ENCODE measurements around the gene MAEA.

The MAEA gene

DNA sequence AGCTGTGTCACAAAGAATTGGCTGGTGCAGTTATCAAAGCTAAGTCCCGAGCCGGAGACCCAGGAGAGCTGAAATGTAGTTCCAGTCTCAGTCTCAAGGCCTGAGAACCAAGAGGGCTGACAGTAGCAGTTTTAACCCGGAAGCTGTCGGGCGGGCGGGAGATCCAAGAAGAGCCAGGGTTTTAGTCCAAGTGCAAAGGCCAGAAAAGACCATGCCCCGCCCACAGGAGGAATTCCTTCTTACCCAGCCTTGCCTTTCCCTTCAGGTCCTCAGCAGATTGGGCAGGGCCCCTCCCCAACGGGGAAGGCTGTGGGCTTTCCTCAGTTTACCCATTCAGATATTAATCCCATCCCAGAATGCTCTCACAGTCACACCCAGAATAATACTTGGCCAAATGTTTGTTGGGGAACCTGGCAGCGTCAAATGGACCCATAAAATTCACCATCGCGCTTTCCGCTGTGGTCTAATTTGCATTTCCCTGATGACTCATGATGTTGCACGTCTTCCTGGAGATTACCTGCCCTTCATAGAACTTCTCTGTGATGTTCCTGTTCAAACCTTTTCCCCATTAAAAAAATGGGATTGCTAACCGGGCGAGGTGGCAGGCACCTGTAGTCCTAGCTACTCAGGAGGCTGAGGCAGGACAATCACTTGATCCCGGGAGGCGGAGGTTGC lies 16.2 kb downstream of the MAEA start:
- DNase-seq = no peak

DNA sequence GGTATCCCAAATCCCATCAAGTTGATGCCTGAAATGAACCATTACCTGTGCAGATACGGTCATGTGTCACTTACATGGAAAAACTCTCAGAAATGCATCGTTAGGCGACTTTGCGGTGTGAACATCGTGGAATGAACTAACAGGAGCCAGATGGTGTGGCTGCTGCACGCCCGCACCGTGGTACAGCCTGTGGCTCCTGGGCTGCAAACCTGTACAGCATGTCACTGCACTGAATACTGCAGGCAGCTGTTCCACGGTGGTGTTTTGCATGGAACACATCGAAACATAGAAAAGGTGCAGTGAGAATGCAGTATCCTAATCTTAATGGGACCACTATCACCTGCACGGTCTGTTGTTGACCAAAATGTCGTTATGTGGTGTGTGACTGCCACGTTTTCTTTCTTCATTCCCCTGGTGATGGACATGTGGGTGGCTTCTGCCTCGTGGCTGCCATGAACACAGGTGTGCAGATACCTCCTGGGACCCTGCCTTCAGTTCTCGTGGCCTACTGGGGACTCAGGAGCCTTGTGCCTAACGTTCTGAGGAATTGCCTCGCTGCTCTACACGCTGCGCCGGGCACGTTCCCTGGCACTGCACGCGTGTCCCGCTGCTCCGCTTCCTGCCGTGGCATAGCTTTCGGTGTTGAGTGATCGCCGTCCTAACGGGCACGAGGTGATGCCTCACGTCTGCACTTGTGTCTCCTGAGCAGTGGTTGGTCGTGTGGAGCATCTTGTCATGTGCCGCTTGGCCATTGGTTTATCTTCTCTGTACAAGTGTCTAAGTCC lies 18.5 kb downstream of the MAEA start:
- no peak for DNase-seq

DNA sequence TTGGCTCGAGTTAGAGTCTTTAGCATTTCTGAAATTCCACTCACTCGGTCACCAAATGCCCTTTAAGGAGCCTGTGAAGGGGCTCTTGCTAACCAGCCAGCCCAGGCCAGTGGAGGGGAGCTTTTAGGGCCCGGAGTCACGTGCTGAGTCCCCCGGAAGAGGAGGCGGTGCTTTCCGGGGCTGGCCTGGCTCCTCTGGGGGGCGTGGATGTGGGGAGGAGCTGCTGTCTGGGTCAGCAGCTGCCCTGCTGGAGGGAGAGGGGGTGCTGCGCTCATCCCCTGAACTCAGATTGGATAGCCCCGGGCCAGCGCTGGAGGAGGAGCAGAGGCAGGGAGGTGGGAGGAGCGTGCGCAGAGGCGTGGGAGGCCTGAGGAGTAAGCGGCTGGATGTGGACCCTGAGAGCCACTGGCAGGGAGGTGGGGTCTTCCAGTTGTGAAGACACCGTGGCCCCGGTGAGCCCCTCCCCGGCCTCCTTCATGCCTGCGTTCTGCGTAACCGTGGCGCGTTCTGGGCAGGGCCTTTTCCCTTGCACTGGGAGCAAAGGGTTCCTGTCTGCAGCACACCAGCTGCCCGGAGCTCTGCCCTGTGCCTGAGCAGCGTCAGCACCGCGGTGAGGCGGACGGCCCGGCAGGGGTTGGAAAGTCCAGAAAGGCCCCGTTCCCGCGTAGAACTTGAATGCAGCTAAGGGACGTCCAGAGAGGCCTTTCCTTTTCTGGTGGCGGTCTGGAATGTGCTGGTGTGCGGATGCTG lies 19.7 kb downstream of the MAEA start:
- peak; percentile 51 for DNase-seq

DNA sequence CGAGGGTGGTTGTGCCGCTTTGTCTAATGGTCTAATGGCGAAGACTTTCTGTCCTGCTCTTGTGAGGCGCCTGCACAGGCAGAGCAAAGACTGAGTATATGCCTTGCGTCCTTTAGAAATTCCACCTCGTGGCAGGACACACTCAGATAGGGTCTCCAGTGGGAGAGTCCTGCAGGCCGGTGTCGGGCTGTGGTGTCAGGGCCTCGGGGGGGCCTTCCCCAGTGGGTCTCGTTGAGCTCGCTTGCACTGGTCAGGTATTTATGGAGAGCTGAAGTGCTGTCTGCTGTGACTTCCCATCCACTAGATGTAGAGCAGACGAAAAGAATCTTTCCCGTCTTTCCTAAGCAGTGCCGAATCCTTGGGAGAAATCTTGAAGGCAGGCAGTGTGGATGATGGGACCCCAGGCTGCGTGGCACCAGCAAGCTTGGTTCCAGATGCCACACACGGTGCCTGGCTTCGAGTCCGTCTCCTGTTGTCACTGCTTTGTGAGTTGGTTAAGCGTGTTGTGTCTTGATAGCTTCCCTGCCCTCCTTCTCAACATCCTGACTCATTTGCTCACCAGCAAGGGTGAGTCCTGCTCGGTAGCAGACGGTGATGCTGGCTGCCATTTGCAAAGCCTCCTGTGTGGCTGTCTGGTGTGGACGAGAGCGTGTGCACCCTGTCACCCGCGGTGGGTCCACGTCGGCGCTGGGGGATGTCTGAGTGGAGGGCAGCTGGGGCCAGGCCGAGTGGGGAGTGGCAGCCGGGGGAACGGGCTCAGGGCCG lies 20.5 kb downstream of the MAEA start:
- no peak for DNase-seq

DNA sequence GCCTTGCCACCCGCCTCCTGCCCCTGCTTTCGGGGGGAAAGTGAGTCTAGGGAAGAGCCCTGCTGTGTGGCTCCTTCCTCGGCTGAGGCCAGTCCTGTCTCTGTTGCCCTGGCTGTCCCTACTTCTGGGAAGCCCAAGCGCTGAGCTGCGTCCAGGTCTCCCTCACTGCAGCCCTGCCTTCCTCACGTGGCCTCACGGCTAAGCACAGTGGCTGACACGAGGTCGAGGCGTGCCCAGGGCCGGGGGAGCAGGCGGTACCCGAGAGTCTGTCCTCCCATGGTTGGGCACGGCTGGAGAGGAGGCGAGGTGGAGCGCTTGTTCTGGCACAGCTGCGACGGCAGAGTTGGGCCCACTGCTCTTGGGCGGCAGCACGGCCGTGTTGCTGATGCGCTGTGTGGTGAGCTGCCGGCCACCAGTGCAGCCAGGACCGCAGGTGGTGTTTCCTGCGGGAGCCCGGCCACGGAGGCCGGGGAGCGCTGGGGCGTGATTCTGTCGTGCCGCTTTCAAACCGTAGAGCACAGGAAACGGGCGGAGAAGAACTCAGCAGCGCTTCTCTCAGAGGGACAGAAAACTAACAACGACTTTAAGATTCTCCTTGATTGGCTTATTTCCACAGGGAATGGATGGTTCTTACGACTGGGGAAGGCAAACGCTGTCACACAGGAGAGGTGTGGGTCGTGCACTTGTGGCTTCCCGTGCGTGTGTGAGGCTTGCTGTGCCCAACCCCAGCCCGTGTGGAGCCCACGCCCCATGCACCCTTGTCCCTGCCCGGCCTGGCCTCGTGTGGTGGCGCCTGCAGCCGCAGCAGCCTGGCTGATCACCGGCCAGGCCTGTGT lies 21.3 kb downstream of the MAEA start:
- no peak for DNase-seq

DNA sequence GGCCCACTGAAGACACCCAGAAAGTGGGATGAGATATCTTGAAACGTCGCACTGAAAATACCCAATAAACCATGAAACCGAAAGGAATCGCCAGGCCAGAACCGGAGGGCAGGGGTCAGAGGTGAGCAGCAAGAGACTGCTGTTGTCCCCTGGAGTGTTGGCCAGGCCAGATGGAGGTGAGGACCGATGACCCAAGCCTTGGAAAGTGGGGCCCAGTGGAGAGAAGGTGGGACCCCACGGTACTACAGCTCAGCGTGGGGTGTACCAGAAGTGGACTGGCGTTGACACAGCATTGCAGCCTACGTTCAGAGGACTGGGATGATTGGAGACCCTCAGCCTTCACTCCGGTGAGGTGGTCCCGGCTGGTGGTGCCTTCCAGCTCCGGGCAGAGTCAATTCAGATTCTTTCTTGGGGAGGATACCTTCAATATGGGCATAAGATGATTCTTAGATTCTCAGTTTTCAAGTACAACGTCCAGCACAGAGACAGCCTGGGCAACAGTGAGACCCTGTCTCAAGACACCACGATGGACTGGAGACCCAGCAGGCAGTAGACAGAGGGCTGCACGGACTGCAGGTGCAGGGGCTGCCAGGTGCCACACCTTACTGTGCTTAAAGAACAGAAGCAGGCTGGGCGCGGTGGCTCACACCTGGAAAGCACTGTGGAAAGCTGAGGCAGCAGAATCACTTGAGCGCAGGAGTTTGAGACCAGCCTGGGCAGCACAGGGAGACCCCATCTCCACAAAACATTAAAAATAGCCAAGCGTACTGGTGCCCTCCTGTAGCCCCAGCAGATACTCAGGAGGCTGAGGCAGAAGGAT lies 23.3 kb downstream of the MAEA start:
- DNase-seq = no peak

DNA sequence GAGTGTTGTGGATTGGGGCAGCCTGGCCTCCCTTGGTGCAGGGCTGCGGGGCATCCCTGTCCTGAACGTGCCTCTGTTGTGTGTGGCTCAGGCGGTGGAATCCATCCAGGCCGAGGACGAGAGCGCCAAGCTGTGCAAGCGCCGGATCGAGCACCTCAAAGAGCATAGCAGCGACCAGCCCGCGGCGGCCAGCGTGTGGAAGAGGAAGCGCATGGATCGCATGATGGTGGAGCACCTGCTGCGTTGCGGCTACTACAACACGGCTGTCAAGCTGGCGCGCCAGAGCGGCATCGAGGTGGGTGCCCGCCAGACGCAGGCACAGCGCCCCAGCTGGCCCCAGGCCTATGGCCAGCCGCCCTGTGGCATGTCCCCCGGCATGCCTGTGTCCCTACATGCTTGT lies 25.6 kb downstream of the MAEA start:
- DNase-seq = no peak

DNA sequence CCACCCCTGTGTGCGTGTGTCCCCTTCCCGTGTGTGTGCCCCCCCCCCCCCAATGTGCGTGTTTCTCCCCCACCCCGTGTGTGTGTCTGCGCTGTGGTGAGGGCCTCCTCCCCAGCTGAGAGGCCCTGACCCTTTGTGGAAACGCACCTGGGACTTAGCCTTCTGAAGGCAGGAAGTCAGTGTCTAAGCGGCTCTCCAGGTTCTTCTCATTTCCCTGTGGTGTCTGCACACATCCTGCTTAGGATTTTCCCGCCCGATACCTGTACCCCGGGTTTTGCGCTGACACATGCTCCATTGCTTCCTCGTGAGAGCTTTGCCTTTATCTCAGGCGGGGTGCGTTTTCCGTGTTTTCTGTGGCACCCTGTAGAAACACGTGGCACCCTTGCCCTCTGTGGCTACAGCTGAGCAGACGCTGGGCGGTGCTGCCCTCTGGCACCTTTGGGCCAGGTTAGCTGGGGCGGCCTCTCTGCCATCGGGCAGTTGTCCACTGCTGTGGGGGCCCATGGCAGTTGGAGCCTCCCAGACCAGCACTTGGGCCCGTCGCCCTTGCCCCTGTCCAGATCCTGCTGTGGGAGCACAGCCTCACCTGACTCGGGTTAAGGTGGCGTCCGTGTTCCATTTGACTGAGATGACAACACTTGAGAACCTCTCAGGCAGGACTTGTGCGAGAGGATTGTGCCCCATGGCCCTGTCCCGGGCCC lies 26.3 kb downstream of the MAEA start:
- DNase-seq = no peak

DNA sequence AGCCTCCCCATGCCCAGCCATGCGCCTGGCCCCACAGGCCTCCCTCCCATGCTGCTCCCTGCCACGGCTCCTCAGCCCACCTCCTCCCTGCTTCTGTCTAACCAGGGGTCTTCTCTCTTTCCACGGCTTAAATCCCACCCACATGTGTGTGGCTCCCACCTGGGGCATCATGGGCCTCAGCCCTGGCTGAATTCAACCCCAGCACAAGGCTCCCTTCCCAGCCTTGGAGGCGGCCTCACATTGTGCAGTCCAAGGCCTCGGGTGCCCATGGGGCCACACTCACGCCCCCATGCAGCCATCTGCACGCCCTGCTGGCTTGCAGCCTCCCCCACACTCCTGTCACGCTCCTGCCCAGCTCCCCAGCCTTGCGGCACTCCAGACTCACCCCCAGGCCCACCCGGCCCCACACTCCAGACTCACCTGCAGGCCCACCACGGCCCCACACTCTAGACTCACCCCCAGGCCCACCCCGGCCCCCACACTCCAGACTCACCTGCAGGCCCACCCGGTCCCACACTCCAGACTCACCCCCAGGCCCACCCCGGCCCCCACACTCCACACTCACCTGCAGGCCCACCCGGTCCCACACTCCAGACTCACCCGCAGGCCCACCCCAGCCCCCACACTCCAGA lies 27.0 kb downstream of the MAEA start:
- no peak for DNase-seq

DNA sequence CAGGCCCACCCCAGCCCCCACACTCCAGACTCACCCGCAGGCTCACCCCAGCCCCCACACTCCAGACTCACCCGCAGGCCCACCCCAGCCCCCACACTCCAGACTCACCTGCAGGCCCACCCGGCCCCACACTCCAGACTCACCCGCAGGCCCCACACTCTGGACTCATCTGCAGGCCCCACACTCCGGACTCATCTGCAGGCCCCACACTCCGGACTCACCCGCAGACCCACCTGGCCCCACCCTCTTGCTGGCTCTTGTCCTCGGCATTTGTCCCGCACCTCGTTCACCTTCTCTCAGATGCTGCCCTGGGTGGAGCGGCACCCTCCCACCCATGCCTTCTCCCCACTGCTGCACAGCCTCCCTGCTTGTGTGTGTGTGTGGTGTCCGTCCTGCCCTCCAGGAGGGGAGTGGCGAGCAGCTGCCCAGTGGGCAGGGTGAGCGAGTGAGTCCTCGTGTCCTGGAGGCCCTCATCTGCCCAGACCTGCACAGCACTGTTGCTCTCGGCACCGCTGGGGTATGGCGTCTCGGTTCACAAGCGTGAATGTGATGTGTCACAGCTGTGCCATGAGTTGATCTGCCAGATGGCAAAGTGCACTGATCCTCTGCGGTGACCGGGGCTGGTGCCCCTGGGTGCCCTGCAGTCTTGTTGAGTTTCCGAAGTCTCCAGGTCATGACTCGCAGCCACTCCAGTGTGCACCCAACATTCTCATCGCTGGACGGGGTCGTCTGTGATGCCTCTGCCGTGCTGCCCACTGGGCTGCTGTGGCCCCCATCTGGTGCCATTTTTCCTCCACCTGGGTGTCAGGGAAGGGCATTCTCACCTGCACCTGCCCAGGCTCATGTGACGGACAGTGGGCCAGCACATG lies 27.7 kb downstream of the MAEA start:
- no peak for DNase-seq

DNA sequence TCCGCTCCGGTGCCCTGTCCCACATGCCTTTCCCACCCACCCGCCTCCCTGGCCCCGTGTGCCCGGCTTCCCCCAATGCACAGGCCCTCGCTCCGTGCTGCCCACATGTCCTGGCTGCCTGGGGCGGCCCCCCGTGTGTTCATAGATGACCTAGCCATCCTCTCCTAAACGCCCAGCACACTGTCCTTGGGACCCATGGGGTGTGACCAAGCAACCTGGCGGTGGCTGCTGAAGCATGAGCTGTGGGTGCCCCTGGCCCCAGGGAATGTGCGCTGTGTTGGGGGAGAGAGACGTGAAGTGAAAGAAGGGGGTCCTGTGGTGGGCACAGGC lies 28.3 kb downstream of the MAEA start:
- no peak for DNase-seq

DNA sequence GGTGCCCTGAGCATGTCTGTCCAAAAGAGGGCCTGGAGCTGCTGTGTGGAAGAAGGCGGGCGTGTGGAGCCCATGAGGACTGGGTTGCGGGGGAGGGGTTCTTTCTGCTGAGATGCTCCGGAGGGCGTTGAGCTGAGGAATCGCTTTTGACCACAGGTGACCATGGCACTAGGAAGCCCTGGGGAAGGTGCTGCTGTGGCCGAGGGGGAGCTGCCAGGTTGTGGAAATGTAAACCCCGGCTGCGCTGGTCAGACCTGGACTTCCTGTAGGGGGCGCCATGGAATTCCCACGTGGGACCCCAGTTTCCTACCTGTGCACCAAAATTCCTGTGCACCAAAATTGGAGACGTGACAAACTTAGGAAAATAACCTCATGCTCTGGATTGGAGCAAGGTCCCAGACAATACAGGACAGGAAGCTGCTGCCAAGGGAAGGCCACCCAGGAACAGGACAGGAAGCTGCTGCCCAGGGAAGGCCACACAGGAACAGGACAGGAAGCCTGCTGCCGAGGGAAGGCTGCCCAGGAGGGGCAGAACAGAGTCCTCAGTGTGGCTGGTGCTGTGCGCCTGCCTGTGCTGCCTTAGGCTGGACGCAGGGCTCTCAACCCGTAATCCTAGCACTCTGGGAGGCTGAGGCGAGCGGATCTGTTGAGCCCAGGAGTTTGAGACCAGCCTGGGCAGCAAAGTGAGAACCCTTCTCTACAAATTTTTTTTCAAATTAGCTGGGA lies 29.0 kb downstream of the MAEA start:
- DNase-seq = no peak

DNA sequence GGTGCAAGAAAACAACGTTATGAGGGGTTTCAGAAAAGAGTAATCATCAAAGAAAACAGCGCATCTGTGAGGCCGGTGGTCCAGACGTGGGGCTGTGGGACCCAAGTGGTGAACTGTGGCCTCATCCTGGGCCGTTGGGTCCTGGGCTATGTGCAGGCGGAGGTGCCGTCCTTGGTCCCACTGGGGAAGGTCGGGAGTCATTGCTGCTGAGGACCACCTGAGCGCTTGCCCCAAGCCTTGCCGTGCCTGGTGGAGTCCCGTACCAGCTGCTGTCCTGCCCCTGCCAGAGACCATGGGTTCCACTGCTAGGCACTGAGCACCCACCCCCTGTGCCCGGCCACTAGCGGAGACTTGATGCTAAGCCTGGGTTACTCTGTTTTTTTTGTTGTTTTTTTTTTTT lies 31.8 kb downstream of the MAEA start:
- no peak for DNase-seq

DNA sequence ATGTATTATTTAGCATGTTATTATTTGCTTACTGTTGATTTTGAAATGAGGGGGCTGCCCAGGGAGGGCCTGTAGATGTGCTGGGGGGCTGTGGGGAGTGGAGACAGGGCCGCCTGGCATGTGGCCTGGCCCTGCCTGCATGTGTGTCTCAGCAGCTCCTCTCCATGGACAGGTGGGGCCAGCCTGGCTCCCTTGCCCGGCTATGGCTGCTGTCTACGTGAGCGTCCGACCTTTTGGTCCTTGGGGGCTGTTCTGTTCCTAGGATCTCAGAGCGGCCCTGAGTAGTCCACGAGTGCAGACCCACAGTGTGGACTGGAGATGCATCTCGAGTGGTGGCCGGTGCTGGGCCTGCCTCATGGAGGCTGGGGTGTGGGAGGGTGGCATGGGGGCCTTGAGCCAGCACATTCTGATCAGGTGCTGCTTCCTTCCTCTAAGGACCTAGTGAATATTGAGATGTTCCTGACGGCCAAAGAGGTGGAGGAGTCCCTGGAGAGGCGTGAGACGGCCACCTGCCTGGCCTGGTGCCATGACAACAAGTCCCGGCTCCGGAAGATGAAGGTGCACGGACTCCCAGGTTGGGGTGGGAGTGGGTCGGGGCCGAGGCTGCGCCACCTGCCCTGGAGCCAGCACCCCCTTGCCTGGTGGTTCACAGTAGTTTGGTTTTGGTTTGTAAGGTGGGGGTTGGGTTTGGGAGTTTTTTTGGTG lies 32.4 kb downstream of the MAEA start:
- no peak for DNase-seq

DNA sequence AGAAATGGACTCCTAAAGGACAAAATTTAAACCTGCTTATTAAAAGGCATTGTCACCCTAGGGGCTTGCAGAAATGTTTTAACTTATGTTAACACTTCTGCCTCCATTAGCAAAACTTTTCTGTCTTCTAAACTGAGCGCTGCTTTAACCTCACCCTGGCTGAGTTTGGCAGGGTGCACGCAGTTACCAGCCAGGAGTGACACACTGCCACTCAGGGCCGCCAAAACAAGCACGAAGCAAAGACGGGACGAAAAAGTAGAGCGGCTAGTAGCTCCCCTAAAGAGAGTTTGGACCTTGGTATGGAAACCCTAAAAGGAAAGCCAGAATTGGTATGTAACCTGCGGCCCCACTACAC lies 33.6 kb downstream of the MAEA start:
- DNase-seq = no peak

DNA sequence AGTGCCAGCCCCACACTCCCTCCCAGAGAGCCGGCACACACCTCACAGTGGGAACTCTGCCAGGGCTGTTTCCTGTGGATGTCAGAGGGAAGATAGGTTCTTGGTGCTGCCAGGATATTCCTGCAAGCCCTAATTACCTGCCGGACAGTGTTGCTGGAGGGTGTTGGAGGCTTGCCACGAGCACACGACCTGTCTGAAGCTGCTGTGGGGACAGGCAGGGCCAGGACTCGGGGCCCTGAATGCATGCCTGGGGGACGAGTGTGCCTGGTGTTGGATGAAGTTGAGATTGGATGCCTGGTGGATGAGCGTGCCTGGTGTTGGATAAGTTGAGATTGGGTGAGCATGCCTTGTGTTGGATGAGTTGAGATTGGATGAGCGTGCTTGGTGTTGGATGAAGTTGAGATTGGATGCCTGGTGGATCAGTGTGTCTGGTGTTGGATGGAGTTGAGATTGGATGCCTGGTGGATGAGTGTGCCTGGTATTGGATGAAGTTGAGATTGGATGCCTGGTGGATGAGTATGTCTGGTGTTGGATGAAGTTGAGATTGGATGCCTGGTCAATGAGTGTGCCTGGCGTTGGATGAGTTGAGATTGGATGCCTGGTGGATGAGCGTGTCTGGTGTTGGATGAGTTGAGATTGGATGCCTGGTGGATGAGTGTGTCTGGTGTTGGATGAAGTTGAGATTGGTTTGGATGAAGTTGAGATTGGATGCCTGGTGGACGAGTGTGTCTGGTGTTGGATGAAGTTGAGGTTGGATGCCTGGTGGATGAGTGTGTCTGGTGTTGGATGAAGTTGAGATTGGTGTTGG lies 34.1 kb downstream of the MAEA start:
- DNase-seq = no peak
